ENCODE data around the gene LRRC49. TPM values are rescaled to one million over a fixed set of nuclear protein-coding genes. Genes with fewer than 3 reads are reported as not detected.

LRRC49 gene, protein sequence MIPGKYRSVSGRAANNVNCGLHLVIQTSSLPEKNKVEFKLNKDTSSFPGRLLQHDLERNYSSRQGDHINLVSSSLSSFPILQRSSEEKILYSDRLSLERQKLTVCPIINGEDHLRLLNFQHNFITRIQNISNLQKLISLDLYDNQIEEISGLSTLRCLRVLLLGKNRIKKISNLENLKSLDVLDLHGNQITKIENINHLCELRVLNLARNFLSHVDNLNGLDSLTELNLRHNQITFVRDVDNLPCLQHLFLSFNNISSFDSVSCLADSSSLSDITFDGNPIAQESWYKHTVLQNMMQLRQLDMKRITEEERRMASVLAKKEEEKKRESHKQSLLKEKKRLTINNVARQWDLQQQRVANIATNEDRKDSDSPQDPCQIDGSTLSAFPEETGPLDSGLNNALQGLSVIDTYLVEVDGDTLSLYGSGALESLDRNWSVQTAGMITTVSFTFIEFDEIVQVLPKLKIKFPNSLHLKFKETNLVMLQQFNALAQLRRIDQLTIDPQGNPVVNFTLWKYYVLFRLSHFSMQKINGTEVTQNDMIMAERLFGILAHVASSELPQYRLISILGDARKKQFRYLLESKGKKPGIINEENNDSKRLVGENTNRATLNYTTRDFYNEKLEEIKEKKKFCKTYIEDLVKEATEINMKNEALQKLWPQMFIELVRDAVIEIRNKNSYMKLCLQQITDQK
- total RNA-seq (2022; extraction: Qiagen RNA extraction): 3.8 to 5.3 TPM (median 5.0 TPM) in 5 replicates

GRCh38 chr15:70892002-70892911 is at the start of gene LRRC49, which contains the start of gene THAP10:
TSS of gene LRRC49 (plus strand) at chr15:70892826. CDS start at chr15:70892895, 69 bp downstream.
TSS of gene THAP10 (minus strand) at chr15:70892433. CDS start at chr15:70892272, 161 bp downstream.

GRCh38 chr15:70853973-70854665 is 38.5 kb upstream of the LRRC49 start, which contains the start of gene LARP6:
TSS of gene LARP6 (minus strand) at chr15:70854157. CDS start at chr15:70854088, 69 bp downstream.

Other genes with a start within 250 kb of the LRRC49 start
- gene UACA, start 129.3 kb upstream of the LRRC49 start, total RNA-seq (2022; extraction: Qiagen RNA extraction): 25.9 to 40.0 TPM (median 34.9 TPM) in 5 replicates
- gene LARP6, start 38.7 kb upstream of the LRRC49 start, total RNA-seq (2022; extraction: Qiagen RNA extraction): 39.9 to 75.6 TPM (median 75.0 TPM) in 5 replicates
- 3.9 to 5.4 TPM (median 4.7 TPM) in 5 replicates for gene THAP10, start 393 bp upstream of the LRRC49 start, total RNA-seq (2022; extraction: Qiagen RNA extraction)
- gene THSD4, start 222.6 kb downstream of the LRRC49 start, total RNA-seq (2022; extraction: Qiagen RNA extraction): 21.6 to 31.5 TPM (median 27.2 TPM) in 5 replicates